ENCODE data around the gene CMIP. TPM values are rescaled to one million over a fixed set of nuclear protein-coding genes. Genes with fewer than 3 reads are reported as not detected.

CMIP gene
- polyA plus RNA-seq, 3 donors, result 0.85 to 61.9 (median 0.93) TPM

- peaks cover 80 to 97% of the 10 kb centered on the region in 2 donors for H3K36me3 Mint-ChIP-seq
- no peaks in the 10 kb centered on the region for H3K4me1 ChIP-seq (ENCODE audit: control insufficient read depth in 1 of 2, insufficient read depth in 2 of 2, low read length in 2 of 2)
- no peak for TF ChIP-seq CTCF (IDR thresholded peaks at IDR 0.05)
- H3K27ac Mint-ChIP-seq, result peak overlapping the region in 4 of 7 donors; percentile 62 to 70 (median 62)
- peaks cover 91 to 98% of the 10 kb centered on the region in 2 donors for H3K36me3 ChIP-seq (replicated peaks in 1 of 2; ENCODE audit: control insufficient read depth in 1 of 2, insufficient read depth in 2 of 2, low read length in 2 of 2)
- H3K9me3 ChIP-seq (replicated peaks in 1 of 2; ENCODE audit: control insufficient read depth in 1 of 2, insufficient read depth in 1 of 2, low read length in 2 of 2), result no peaks in the 10 kb centered on the region
- H3K27me3 ChIP-seq (ENCODE audit: control insufficient read depth in 2 of 2, insufficient read depth in 2 of 2, low read length in 2 of 2), result no peaks in the 10 kb centered on the region
- 98% methylated on average over 17 of the region's 23 CpGs for WGBS (ENCODE audit: insufficient coverage)
- H3K9me3 Mint-ChIP-seq, result no peaks in the 10 kb centered on the region
- H3K4me2 ChIP-seq (replicated peaks; ENCODE audit: extremely low read depth, low read length, poor library complexity, severe bottlenecking), result no peak overlapping the region
- peaks cover 70% of the 10 kb centered on the region for H4K20me1 ChIP-seq (ENCODE audit: insufficient read depth, low read length)
- no peak overlapping the region for H3K9ac ChIP-seq (ENCODE audit: insufficient read depth, low read length, poor library complexity, severe bottlenecking)
- no peak overlapping the region for H3K4me3 ChIP-seq (replicated peaks in 1 of 3; ENCODE audit: low read depth in 2 of 3, low read length in 3 of 3)
- no peak overlapping the region for H2AFZ ChIP-seq (ENCODE audit: insufficient read depth, low read depth, low read length, poor library complexity, severe bottlenecking)
- intact Hi-C loops (cut with micrococcal nuclease), result no loop called here
- no peak overlapping the region for H3K27ac ChIP-seq (ENCODE audit: low read depth in 1 of 2, low read length in 2 of 2)
- no peak overlapping the region for H3K4me3 Mint-ChIP-seq
- no peaks in the 10 kb centered on the region for H3K4me1 Mint-ChIP-seq
- no peaks in the 10 kb centered on the region for H3K79me2 ChIP-seq (ENCODE audit: insufficient read depth, low read length)
- DNase-seq, result no peak
- no peaks in the 10 kb centered on the region for H3K27me3 Mint-ChIP-seq (ENCODE audit: low read depth in 3 of 3)
Measured at GRCh38 chr16:81669473-81670350, 225.1 kb downstream of the CMIP start.

GRCh38 chr16:81671738-81672597 is 227.4 kb downstream of the CMIP start:
- peak overlapping the region in 1 of 7 donors; percentile 72 for H3K27ac Mint-ChIP-seq
- Histone ChIP-seq H3K9ac (ENCODE audit: insufficient read depth, low read length, poor library complexity, severe bottlenecking) (no peak overlapping the region), H3K4me3 (replicated peaks in 1 of 3; ENCODE audit: low read depth in 2 of 3, low read length in 3 of 3) (no peak overlapping the region), H3K4me2 (replicated peaks; ENCODE audit: extremely low read depth, low read length, poor library complexity, severe bottlenecking) (no peak overlapping the region), H3K27ac (ENCODE audit: low read depth in 1 of 2, low read length in 2 of 2) (peak overlapping the region in 1 of 2 donors; percentile 14), H3K79me2 (ENCODE audit: insufficient read depth, low read length) (no peaks in the 10 kb centered on the region), H3K9me3 (replicated peaks in 1 of 2; ENCODE audit: control insufficient read depth in 1 of 2, insufficient read depth in 1 of 2, low read length in 2 of 2) (no peaks in the 10 kb centered on the region), H2AFZ (ENCODE audit: insufficient read depth, low read depth, low read length, poor library complexity, severe bottlenecking) (no peak overlapping the region), H4K20me1 (ENCODE audit: insufficient read depth, low read length) (peaks cover 67% of the 10 kb centered on the region), H3K36me3 (replicated peaks in 1 of 2; ENCODE audit: control insufficient read depth in 1 of 2, insufficient read depth in 2 of 2, low read length in 2 of 2) (peaks cover 92 to 98% of the 10 kb centered on the region in 2 donors), H3K27me3 (ENCODE audit: control insufficient read depth in 2 of 2, insufficient read depth in 2 of 2, low read length in 2 of 2) (no peaks in the 10 kb centered on the region), H3K4me1 (ENCODE audit: control insufficient read depth in 1 of 2, insufficient read depth in 2 of 2, low read length in 2 of 2) (no peaks in the 10 kb centered on the region)
- H3K4me3 Mint-ChIP-seq, result no peak overlapping the region
- TF ChIP-seq CTCF (IDR thresholded peaks at IDR 0.05), result no peak
- no peak for DNase-seq
- intact Hi-C loops (cut with micrococcal nuclease), result no loop called here
- no peaks in the 10 kb centered on the region for H3K9me3 Mint-ChIP-seq
- H3K36me3 Mint-ChIP-seq, result peaks cover 77 to 96% of the 10 kb centered on the region in 2 donors
- 95% methylated on average over 8 of the region's 14 CpGs for WGBS (ENCODE audit: insufficient coverage)
- H3K4me1 Mint-ChIP-seq, result no peaks in the 10 kb centered on the region
- H3K27me3 Mint-ChIP-seq (ENCODE audit: low read depth in 3 of 3), result no peaks in the 10 kb centered on the region

Data from CD14-positive monocyte (primary cell).